H9 (cell line): ENCODE data around the gene C1orf141. TPM values are rescaled to one million over a fixed set of nuclear protein-coding genes. Genes with fewer than 3 reads are reported as not detected.

Experiments used
- DNase-seq: peaks from one replicate; pipeline ENCODE4 v3.0.0-alpha.2; 2017
- H2AFZ ChIP-seq: one replicate; pipeline ENCODE4 v1.6.1; 2013; ENCODE audit warnings: mild to moderate bottlenecking, low read length, control low read depth, moderate library complexity
- H2AK5ac ChIP-seq: 2 replicates; pipeline ENCODE4 v1.6.1; 2013; ENCODE audit warnings: low read length, control low read depth, mixed read lengths; ENCODE audit not compliant: insufficient read length
- H2BK120ac ChIP-seq: one replicate; pipeline ENCODE4 v1.6.1; 2013; ENCODE audit warnings: low read depth, mild to moderate bottlenecking, low read length, control low read depth, inconsistent platforms; ENCODE audit not compliant: poor library complexity, severe bottlenecking
- H2BK12ac ChIP-seq: 2 replicates; pipeline ENCODE4 v1.6.1; 2013; ENCODE audit warnings: low read length, control low read depth, mixed read lengths, low read depth; ENCODE audit not compliant: insufficient read length
- H2BK15ac ChIP-seq: 2 replicates; pipeline ENCODE4 v1.6.1; 2013; ENCODE audit warnings: low read depth, low read length, control low read depth
- H2BK20ac ChIP-seq: one replicate; pipeline ENCODE4 v1.6.1; 2013; ENCODE audit warnings: low read depth, mild to moderate bottlenecking, low read length, control low read depth, inconsistent platforms; ENCODE audit not compliant: poor library complexity, severe bottlenecking
- H2BK5ac ChIP-seq: 2 replicates; pipeline ENCODE4 v1.6.1; 2013; ENCODE audit warnings: low read length, control low read depth, mixed read lengths; ENCODE audit not compliant: insufficient read length
- H3K14ac ChIP-seq: 2 replicates; pipeline ENCODE4 v1.6.1; 2013; ENCODE audit warnings: low read length, control low read depth; ENCODE audit not compliant: insufficient read depth
- H3K18ac ChIP-seq: 2 replicates; pipeline ENCODE4 v1.6.1; 2013; ENCODE audit warnings: low read depth, mild to moderate bottlenecking, mixed read lengths, low read length, control low read depth; ENCODE audit not compliant: insufficient read length
- H3K23ac ChIP-seq: 2 replicates; pipeline ENCODE4 v1.6.1; 2013; ENCODE audit warnings: low read length, control low read depth, mixed read lengths, low read depth; ENCODE audit not compliant: insufficient read length
- H3K23me2 ChIP-seq: 2 replicates; pipeline ENCODE4 v1.6.1; 2013; ENCODE audit warnings: low read depth, mild to moderate bottlenecking, mixed read lengths, low read length, control low read depth; ENCODE audit not compliant: insufficient read length, poor library complexity, severe bottlenecking
- H3K27ac ChIP-seq: 2 replicates; pipeline ENCODE4 v1.5.1; 2013; ENCODE audit warnings: low read length, control low read depth, mixed read lengths, low read depth; ENCODE audit not compliant: insufficient read length
- H3K27me3 ChIP-seq: 2 replicates; pipeline ENCODE4 v1.6.1; 2013; ENCODE audit warnings: low read length, control low read depth, inconsistent platforms; ENCODE audit not compliant: insufficient read depth
- H3K4ac ChIP-seq: 2 replicates; pipeline ENCODE4 v1.6.1; 2013; ENCODE audit warnings: low read depth, mild to moderate bottlenecking, control low read depth, inconsistent platforms, low read length, moderate library complexity
- H3K4me1 ChIP-seq: 2 replicates; pipeline ENCODE4 v1.6.1; 2013; ENCODE audit warnings: low read length, control low read depth, inconsistent platforms; ENCODE audit not compliant: insufficient read depth
- H3K4me2 ChIP-seq: 2 replicates; pipeline ENCODE4 v1.6.1; 2013; ENCODE audit warnings: low read length, control low read depth, mixed read lengths; ENCODE audit not compliant: insufficient read length, insufficient read depth
- H3K56ac ChIP-seq: 2 replicates; pipeline ENCODE4 v1.6.1; 2013; ENCODE audit warnings: low read depth, mild to moderate bottlenecking, mixed read lengths, low read length, control low read depth; ENCODE audit not compliant: insufficient read length
- H3K79me1 ChIP-seq: 2 replicates; pipeline ENCODE4 v1.6.1; 2013; ENCODE audit warnings: low read depth, mild to moderate bottlenecking, moderate library complexity, low read length, control low read depth, inconsistent platforms; ENCODE audit not compliant: insufficient read depth, poor library complexity, severe bottlenecking
- H3K79me2 ChIP-seq: 2 replicates; pipeline ENCODE4 v1.6.1; 2013; ENCODE audit warnings: low read length, control low read depth, inconsistent platforms; ENCODE audit not compliant: insufficient read depth
- H3K9ac ChIP-seq: 2 replicates; pipeline ENCODE4 v1.6.1; 2013; ENCODE audit warnings: low read length, control low read depth, mixed read lengths; ENCODE audit not compliant: insufficient read length; ENCODE audit errors: extremely low read depth
- H3K9me3 ChIP-seq: one replicate; pipeline ENCODE4 v1.6.1; 2013; ENCODE audit warnings: low read depth, low read length, inconsistent platforms; ENCODE audit not compliant: control insufficient read depth
- H3T11ph ChIP-seq: one replicate; pipeline ENCODE4 v1.6.1; 2013; ENCODE audit warnings: mild to moderate bottlenecking, low read length, control low read depth, inconsistent platforms
- H4K20me1 ChIP-seq: one replicate; pipeline ENCODE4 v1.6.1; 2013; ENCODE audit not compliant: control insufficient read depth, insufficient read length, insufficient read depth
- H4K5ac ChIP-seq: 2 replicates; pipeline ENCODE4 v1.6.1; 2013; ENCODE audit warnings: low read depth, mild to moderate bottlenecking, mixed read lengths, low read length, control low read depth; ENCODE audit not compliant: insufficient read length
- H4K8ac ChIP-seq: replicated peaks from 2 replicates; pipeline ENCODE4 v1.6.1; 2013; ENCODE audit warnings: low read length, control low read depth, mixed read lengths, low read depth; ENCODE audit not compliant: insufficient read length
- H4K91ac ChIP-seq: 2 replicates; pipeline ENCODE4 v1.6.1; 2013; ENCODE audit warnings: low read depth, mild to moderate bottlenecking, moderate library complexity, mixed read lengths, low read length, control low read depth; ENCODE audit not compliant: insufficient read length
- H3K27ac Mint-ChIP-seq, 3 experiments: 2 replicates in 2 of 3; 3 replicates in 1 of 3; pipeline ENCODE4 v1.8.0; 2020 to 2021; ENCODE audit warnings: mixed read lengths in 3 of 3, mild to moderate bottlenecking in 1 of 3, moderate library complexity in 1 of 3
- H3K27me3 Mint-ChIP-seq: 2 replicates; pipeline ENCODE4 v1.8.0; 2021; ENCODE audit warnings: low read depth, mild to moderate bottlenecking, moderate library complexity, mixed read lengths
- H3K36me3 Mint-ChIP-seq, 3 experiments: 2 replicates in 2 of 3; 3 replicates in 1 of 3; pipeline ENCODE4 v1.8.0; 2020 to 2021; ENCODE audit warnings: low read depth in 3 of 3, mixed read lengths in 3 of 3; ENCODE audit not compliant: insufficient read depth in 1 of 3
- H3K4me1 Mint-ChIP-seq, 2 experiments: 2 replicates each; pipeline ENCODE4 v1.8.0; 2020; ENCODE audit warnings: mixed read lengths in 2 of 2
- H3K4me3 Mint-ChIP-seq, 2 experiments: 2 replicates in 1 of 2; 3 replicates in 1 of 2; pipeline ENCODE4 v1.8.0; 2020 to 2021; ENCODE audit warnings: mild to moderate bottlenecking in 2 of 2, mixed read lengths in 2 of 2, moderate library complexity in 1 of 2
- H3K9me3 Mint-ChIP-seq, 2 experiments: 2 replicates in 1 of 2; 3 replicates in 1 of 2; pipeline ENCODE4 v1.8.0; 2020; ENCODE audit warnings: mild to moderate bottlenecking in 2 of 2, mixed read lengths in 2 of 2, moderate library complexity in 1 of 2
- CTCF ChIP-seq: fragments of 200-600 bp; sonication (generic); conservative IDR thresholded peaks from 3 replicates; pipeline ENCODE4 v1.8.0; 2021; ENCODE audit warnings: antibody characterized with exemption, mild to moderate bottlenecking
- WGBS: extraction: QIAGEN DNeasy Blood & Tissue Kit; methylation state at CpG from one replicate; pipeline ENCODE4 v1.1.7; 2013; ENCODE audit warnings: missing lambda C conversion rate, low lambda C conversion rate, mixed read lengths; ENCODE audit not compliant: insufficient read length; ENCODE audit errors: extremely low coverage; 5-methylcytosine and 5-hydroxymethylcytosine counted together
- total RNA-seq: library from RNA; stranded (reverse); gene quantifications from 2 replicates; pipeline ENCODE4 v1.2.1, GENCODE V29; 2021

The C1orf141 gene
- total RNA-seq, 1 experiment from 2014 or later = not detected

GRCh38 chr1:67088440-67088839, 46.3 kb downstream of the C1orf141 start:
- Histone ChIP-seq H3K14ac (no peak overlapping the region), H3K23ac (no peak overlapping the region), H3K9me3 (no peaks in the 10 kb centered on the region), H2BK12ac (no peak overlapping the region), H2BK120ac (no peak overlapping the region), H3K4me2 (no peak overlapping the region), H3K4ac (no peak overlapping the region), H2AK5ac (no peak overlapping the region), H4K5ac (no peak overlapping the region), H2BK5ac (no peak overlapping the region), H4K20me1 (no peaks in the 10 kb centered on the region), H4K8ac (no peak overlapping the region), H4K91ac (no peak overlapping the region), H3K27me3 (no peaks in the 10 kb centered on the region), H3K79me1 (no peaks in the 10 kb centered on the region), H3K23me2 (no peaks in the 10 kb centered on the region), H3K4me1 (no peaks in the 10 kb centered on the region), H3K79me2 (no peaks in the 10 kb centered on the region), H3K27ac (no peak overlapping the region), H3K56ac (no peak overlapping the region), H3K9ac (no peak overlapping the region), H2BK15ac (no peak overlapping the region), H3K18ac (no peak overlapping the region), H2AFZ (no peak overlapping the region), H3T11ph (no peak overlapping the region), H2BK20ac (no peak overlapping the region)
- TF ChIP-seq CTCF = no peak
- Mint-ChIP-seq H3K4me1 (peaks cover 0 to 4% of the 10 kb centered on the region in 2 experiments; a peak in 2 of 4 replicates), H3K27me3 (no peaks in the 10 kb centered on the region; the same call in 1 of the 2 replicates), H3K27ac (no peak overlapping the region), H3K36me3 (peaks cover 0 to 4% (median 0%) of the 10 kb centered on the region in 3 experiments; a peak in 1 of 7 replicates), H3K4me3 (no peak overlapping the region), H3K9me3 (peaks cover 3 to 4% of the 10 kb centered on the region in 2 experiments; a peak in 3 of 5 replicates)
- DNase-seq = no peak
- no CpG with 5 or more reads among the region's 1 CpG for WGBS
